ENCODE measurements around the gene ROM1.

DNA sequence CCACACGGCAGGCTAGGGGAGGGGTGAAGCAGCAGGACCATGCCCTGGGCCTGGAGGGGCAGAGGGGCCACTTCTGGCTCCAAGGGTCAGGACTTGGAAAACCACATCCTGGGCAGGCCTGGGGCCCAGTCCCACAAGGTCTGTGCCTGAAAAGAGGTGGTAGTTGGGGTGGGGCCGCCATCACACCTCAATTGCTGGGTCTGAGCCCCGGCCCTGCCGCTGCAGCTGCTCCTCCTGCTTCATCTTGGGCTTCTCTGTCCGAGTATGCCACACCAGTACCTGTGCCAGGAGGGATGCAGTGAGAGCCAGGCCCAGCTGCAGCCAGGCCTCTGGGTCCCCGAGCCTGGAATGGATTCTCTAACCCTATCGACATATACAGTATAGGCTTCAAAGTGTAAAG lies 2.5 kb downstream of the ROM1 start:
- no peak for TF ChIP-seq FOXP2 (optimal IDR thresholded peaks at IDR 0.05; ENCODE audit: control extremely low read depth, extremely low read length, insufficient read depth)
- TF ChIP-seq EZH2 (IDR thresholded peaks at IDR 0.05): no peak
